ENCODE measurements around the gene RNU1-2. TPM values are rescaled to one million over a fixed set of nuclear protein-coding genes. Genes with fewer than 3 reads are reported as not detected.

The RNU1-2 gene
- total RNA-seq, 1 experiment from 2014 or later: 1,606 TPM

DNA sequence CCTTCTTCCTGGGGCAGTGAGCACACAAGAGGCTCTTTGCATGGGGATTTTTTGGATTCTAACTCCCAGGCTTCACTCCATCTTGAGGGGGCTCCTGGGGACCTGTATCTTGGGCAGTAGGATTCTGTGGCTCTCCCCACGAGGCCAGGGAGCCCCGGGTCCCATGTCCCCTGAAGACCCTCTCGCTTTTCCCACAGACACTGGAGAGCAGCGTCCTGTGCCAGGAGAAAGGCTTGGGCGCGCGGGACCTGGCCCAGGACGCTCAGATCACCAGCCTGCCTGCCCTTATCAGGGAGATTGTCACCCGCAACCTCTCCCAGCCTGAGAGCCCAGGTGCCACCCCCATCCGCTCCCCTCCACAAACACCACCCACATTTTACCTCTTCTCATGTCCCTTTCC lies 26.7 kb downstream of the RNU1-2 start:
- DNase-seq (ENCODE audit: unreplicated experiment): no peak
- ChIA-PET CTCF (no interaction called here), POLR2A (no interaction called here)
- H3K27ac Mint-ChIP-seq (ENCODE audit: low read depth, unreplicated experiment): no peak overlapping the region
- no peaks in the 10 kb centered on the region for H3K36me3 Mint-ChIP-seq (ENCODE audit: insufficient read depth, unreplicated experiment)
- BruUV-seq (replicated peaks): no TSS peak
- no peaks in the 10 kb centered on the region for H3K9me3 Mint-ChIP-seq (ENCODE audit: unreplicated experiment)
- no peaks in the 10 kb centered on the region for H3K27me3 Mint-ChIP-seq (ENCODE audit: insufficient read depth, unreplicated experiment)
- H3K4me3 Mint-ChIP-seq (ENCODE audit: unreplicated experiment): no peak overlapping the region
- H3K4me1 Mint-ChIP-seq (ENCODE audit: insufficient read depth, unreplicated experiment): peaks cover 38% of the 10 kb centered on the region
- intact Hi-C loops (cut with micrococcal nuclease): no loop called here
- TF ChIP-seq CTCF (IDR thresholded peaks at IDR 0.05; ENCODE audit: unreplicated experiment): no peak

GRCh38 chr1:16922885-16923431 lies 27.2 kb downstream of the RNU1-2 start:
- Mint-ChIP-seq H3K4me1 (ENCODE audit: insufficient read depth, unreplicated experiment) (peaks cover 40% of the 10 kb centered on the region), H3K4me3 (ENCODE audit: unreplicated experiment) (no peak overlapping the region), H3K27me3 (ENCODE audit: insufficient read depth, unreplicated experiment) (no peaks in the 10 kb centered on the region), H3K36me3 (ENCODE audit: insufficient read depth, unreplicated experiment) (no peaks in the 10 kb centered on the region), H3K9me3 (ENCODE audit: unreplicated experiment) (no peaks in the 10 kb centered on the region), H3K27ac (ENCODE audit: low read depth, unreplicated experiment) (no peak overlapping the region)
- CTCF ChIA-PET: interaction anchor here (0.6 kb wide), 1 partner anchor 29 kb away, joined by 3 read pairs; no protein-coding TSS in a partner anchor
- no peak for DNase-seq (ENCODE audit: unreplicated experiment)
- intact Hi-C loops (cut with micrococcal nuclease): no loop called here
- no TSS peak for BruUV-seq (replicated peaks)
- TF ChIP-seq CTCF (IDR thresholded peaks at IDR 0.05; ENCODE audit: unreplicated experiment): no peak
- POLR2A ChIA-PET: interaction anchor here (1.2 to 1.4 kb wide), 2 partner anchors 9 to 18 kb away, joined by 3 to 7 read pairs; no protein-coding TSS in a partner anchor

DNA sequence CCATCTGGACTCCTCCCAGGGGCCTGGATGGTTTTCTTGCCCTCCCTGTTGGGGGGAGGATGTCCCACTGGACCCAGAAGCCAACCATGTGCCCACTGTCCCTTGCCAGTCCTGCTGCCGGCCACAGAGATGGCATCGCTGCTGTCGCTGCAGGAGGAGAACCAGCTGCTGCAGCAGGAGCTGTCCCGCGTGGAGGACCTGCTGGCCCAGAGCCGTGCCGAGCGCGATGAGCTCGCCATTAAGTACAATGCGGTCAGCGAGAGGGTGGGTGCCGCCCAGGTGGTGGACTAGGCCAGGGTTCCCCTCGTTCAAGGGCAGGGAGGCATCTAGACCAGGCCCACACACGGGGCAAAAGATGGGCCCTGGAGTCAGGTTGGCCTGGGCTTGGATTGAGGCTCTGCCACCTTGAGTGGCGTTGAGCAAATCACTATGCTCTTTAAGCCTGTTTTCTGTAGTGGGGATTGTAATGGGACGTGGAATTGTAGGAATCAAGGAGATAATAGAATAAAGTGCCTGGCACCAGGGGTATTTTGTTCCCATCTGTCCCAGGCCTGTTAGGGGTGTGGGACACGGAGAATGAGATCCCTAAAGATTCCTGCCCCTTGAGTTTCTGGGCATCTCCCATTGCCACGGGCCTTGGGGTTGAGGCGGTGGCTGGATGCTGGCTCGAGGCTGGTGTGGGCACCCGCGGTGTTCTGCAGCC lies 28.6 kb downstream of the RNU1-2 start:
- Mint-ChIP-seq H3K36me3 (ENCODE audit: insufficient read depth, unreplicated experiment) (no peaks in the 10 kb centered on the region), H3K27me3 (ENCODE audit: insufficient read depth, unreplicated experiment) (no peaks in the 10 kb centered on the region), H3K4me3 (ENCODE audit: unreplicated experiment) (no peak overlapping the region), H3K4me1 (ENCODE audit: insufficient read depth, unreplicated experiment) (peaks cover 40% of the 10 kb centered on the region), H3K9me3 (ENCODE audit: unreplicated experiment) (no peaks in the 10 kb centered on the region), H3K27ac (ENCODE audit: low read depth, unreplicated experiment) (peak overlapping the region; percentile 99)
- DNase-seq (ENCODE audit: unreplicated experiment): no peak
- ChIA-PET CTCF (interaction anchor here (0.7 to 1.9 kb wide), 3 partner anchors 9 to 308 kb away, joined by 3 to 10 read pairs (median 8); no protein-coding TSS in a partner anchor), POLR2A (interaction anchor here (0.8 to 2.0 kb wide), 7 partner anchors 10 to 312 kb away, joined by 3 to 27 read pairs (median 9); partner anchors contain the start of gene NBPF1)
- intact Hi-C loops (cut with micrococcal nuclease): no loop called here
- no peak for TF ChIP-seq CTCF (IDR thresholded peaks at IDR 0.05; ENCODE audit: unreplicated experiment)
- BruUV-seq (replicated peaks): no TSS peak

- BruUV-seq (replicated peaks): no TSS peak
- ChIA-PET POLR2A (interaction anchor here (0.7 to 2.0 kb wide), 10 partner anchors 11 to 496 kb away, joined by 3 to 27 read pairs (median 7); partner anchors contain the start of gene NBPF1), CTCF (interaction anchor here (0.5 to 1.9 kb wide), 12 partner anchors 10 to 325 kb away, joined by 3 to 11 read pairs (median 4); no protein-coding TSS in a partner anchor)
- Mint-ChIP-seq H3K4me3 (ENCODE audit: unreplicated experiment) (peak overlapping the region; percentile 65), H3K27me3 (ENCODE audit: insufficient read depth, unreplicated experiment) (no peaks in the 10 kb centered on the region), H3K36me3 (ENCODE audit: insufficient read depth, unreplicated experiment) (no peaks in the 10 kb centered on the region), H3K4me1 (ENCODE audit: insufficient read depth, unreplicated experiment) (peaks cover 40% of the 10 kb centered on the region), H3K9me3 (ENCODE audit: unreplicated experiment) (no peaks in the 10 kb centered on the region), H3K27ac (ENCODE audit: low read depth, unreplicated experiment) (peak overlapping the region; percentile 99)
- intact Hi-C loops (cut with micrococcal nuclease): no loop called here
- no peak for DNase-seq (ENCODE audit: unreplicated experiment)
- no peak for TF ChIP-seq CTCF (IDR thresholded peaks at IDR 0.05; ENCODE audit: unreplicated experiment)
These were observed 29.2 kb downstream of the RNU1-2 start for GRCh38 chr1:16924919-16925477.

Data from MCF 10A (cell line).